Gastroesophageal sphincter (tissue), 3 donors: Measurements from ENCODE around the gene EVL.

ENCODE experiments used
- EP300 ChIP-seq: sonication (generic); formaldehyde crosslinking; IDR thresholded peaks from one replicate; pipeline ENCODE4 v1.6.1; 2017; ENCODE audit warnings: antibody characterized with exemption, mild to moderate bottlenecking
- POLR2A ChIP-seq, 2 donors: fragments of 450-650 bp; IDR thresholded peaks; one replicate each; pipeline ENCODE4 v1.6.1; 2017; ENCODE audit warnings: antibody characterized with exemption in 2 of 2, mild to moderate bottlenecking in 2 of 2, moderate library complexity in 1 of 2
- POLR2AphosphoS5 ChIP-seq: sonication (generic); formaldehyde crosslinking; IDR thresholded peaks from one replicate; pipeline ENCODE4 v1.6.1; 2017; ENCODE audit warnings: antibody characterized with exemption
- TF ChIP-seq, protein P1 (sequence below), 4 experiments: fragments of 200-600 bp in 2 of 4; fragments of 450-650 bp in 2 of 4; sonication (generic) in 1 of 4; IDR thresholded peaks; one replicate each; pipeline ENCODE4 v1.5.1; 2017 to 2019; ENCODE audit warnings: antibody characterized with exemption in 4 of 4, mild to moderate bottlenecking in 2 of 4, moderate library complexity in 2 of 4

DNA sequence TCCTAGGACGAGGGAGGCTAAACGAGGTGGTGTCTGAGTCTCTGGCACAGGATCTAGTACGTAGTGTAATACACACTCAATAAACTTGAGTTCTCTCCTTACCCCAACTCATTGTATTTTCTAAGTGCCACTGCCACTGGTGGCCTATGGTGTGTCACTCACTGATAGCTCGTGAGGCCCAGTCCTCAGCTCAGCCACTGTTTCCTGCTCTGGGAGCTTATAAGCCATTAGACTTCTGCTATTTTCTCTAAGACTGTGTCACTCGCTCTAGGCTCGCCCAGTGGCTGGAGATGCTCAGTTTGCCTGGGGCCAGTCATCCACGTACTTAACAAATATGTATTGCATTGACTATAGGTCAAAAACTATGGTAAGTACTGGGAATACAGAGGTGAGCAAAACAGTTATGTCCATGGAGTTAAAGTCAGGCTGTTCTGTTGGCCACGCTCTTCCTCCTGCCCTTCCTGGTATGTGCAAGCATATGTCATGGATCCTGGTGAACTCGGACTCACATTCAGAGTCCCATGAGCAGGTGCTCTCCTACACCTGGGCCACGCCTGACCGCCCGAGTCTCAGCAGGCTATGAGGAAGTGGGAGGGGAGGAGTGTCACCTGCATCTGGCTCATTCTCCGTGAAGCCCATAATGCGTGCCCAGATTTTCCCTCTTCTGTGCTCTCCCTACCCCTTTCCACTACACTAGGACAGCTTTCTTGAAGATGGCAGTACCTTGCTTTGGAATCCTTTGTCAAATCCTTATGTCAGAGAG lies 52.6 kb downstream of the EVL start:
- TF ChIP-seq, protein P1, sequence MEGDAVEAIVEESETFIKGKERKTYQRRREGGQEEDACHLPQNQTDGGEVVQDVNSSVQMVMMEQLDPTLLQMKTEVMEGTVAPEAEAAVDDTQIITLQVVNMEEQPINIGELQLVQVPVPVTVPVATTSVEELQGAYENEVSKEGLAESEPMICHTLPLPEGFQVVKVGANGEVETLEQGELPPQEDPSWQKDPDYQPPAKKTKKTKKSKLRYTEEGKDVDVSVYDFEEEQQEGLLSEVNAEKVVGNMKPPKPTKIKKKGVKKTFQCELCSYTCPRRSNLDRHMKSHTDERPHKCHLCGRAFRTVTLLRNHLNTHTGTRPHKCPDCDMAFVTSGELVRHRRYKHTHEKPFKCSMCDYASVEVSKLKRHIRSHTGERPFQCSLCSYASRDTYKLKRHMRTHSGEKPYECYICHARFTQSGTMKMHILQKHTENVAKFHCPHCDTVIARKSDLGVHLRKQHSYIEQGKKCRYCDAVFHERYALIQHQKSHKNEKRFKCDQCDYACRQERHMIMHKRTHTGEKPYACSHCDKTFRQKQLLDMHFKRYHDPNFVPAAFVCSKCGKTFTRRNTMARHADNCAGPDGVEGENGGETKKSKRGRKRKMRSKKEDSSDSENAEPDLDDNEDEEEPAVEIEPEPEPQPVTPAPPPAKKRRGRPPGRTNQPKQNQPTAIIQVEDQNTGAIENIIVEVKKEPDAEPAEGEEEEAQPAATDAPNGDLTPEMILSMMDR (IDR thresholded peaks at IDR 0.05): no peak
- no peak for TF ChIP-seq EP300
- no peak for TF ChIP-seq POLR2AphosphoS5
- no peak for TF ChIP-seq POLR2A (IDR thresholded peaks at IDR 0.05)
